ENCODE data around the gene ALDOA. TPM values are rescaled to one million over a fixed set of nuclear protein-coding genes. Genes with fewer than 3 reads are reported as not detected.

The ALDOA gene
- total RNA-seq, 4 donors from 2014 or later: 526 to 986 (median 599) TPM

DNA sequence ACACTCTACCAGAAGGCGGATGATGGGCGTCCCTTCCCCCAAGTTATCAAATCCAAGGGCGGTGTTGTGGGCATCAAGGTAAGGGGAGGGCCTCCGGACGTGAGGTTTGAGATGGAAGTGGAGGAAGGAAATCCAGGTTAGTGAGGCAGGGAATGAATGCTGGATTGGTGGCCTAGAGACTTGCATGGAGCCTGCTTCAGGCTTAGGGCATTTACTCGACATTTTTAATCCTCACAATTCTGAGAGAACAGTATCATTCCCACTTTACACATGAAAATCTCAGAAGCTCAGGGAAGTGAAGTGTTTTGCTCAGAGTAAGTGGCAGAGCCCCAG, 2.0 kb downstream of the ALDOA start:
- TF ChIP-seq, protein P1, sequence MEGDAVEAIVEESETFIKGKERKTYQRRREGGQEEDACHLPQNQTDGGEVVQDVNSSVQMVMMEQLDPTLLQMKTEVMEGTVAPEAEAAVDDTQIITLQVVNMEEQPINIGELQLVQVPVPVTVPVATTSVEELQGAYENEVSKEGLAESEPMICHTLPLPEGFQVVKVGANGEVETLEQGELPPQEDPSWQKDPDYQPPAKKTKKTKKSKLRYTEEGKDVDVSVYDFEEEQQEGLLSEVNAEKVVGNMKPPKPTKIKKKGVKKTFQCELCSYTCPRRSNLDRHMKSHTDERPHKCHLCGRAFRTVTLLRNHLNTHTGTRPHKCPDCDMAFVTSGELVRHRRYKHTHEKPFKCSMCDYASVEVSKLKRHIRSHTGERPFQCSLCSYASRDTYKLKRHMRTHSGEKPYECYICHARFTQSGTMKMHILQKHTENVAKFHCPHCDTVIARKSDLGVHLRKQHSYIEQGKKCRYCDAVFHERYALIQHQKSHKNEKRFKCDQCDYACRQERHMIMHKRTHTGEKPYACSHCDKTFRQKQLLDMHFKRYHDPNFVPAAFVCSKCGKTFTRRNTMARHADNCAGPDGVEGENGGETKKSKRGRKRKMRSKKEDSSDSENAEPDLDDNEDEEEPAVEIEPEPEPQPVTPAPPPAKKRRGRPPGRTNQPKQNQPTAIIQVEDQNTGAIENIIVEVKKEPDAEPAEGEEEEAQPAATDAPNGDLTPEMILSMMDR (IDR thresholded peaks at IDR 0.05; ENCODE audit: low read depth): no peak

DNA sequence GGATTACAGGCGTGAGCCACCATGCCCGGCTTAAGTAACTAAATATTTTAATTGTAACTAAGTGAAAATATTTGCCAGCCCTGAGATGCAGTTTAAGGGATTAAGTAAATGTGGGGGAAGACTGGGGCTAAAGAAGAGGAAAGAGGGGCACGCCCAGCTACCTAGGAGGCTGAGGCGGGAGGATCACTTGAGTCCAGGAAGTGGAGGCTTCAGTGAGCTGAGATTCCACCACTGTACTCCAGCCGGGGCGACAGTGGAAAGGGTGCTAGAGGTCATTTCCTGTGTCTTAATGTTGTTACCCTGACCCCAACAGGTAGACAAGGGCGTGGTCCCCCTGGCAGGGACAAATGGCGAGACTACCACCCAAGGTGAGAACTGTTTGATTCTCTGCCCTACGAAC, 2.8 kb downstream of the ALDOA start:
- TF ChIP-seq, protein P1 (IDR thresholded peaks at IDR 0.05; ENCODE audit: low read depth): no peak

DNA sequence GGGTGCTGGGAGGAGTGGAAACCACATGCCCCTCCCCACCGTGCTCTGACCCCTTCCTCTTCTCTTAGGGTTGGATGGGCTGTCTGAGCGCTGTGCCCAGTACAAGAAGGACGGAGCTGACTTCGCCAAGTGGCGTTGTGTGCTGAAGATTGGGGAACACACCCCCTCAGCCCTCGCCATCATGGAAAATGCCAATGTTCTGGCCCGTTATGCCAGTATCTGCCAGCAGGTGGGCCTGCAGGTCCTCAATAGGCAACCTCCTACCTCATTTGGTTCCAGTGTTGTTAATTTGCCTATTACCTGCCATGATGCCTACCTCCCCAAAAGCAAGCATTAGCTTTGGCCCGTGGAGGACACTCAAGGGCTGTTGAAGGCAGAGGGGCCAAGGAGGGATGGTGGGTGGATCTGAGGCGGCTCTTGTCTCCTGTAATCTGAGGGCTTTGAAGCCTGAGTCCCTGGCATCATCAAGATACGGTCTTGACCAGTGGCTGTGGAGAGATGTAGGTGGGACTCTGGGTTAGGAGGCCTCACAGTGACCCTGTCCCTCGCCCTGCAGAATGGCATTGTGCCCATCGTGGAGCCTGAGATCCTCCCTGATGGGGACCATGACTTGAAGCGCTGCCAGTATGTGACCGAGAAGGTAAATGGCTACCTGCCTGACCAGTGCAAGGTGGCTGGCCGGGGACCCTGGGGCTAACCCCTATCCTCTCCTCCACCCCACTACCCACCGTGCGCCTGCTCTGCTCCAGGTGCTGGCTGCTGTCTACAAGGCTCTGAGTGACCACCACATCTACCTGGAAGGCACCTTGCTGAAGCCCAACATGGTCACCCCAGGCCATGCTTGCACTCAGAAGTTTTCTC, 3.4 kb downstream of the ALDOA start:
- TF ChIP-seq, protein P1 (IDR thresholded peaks at IDR 0.05; ENCODE audit: low read depth): no peak

DNA sequence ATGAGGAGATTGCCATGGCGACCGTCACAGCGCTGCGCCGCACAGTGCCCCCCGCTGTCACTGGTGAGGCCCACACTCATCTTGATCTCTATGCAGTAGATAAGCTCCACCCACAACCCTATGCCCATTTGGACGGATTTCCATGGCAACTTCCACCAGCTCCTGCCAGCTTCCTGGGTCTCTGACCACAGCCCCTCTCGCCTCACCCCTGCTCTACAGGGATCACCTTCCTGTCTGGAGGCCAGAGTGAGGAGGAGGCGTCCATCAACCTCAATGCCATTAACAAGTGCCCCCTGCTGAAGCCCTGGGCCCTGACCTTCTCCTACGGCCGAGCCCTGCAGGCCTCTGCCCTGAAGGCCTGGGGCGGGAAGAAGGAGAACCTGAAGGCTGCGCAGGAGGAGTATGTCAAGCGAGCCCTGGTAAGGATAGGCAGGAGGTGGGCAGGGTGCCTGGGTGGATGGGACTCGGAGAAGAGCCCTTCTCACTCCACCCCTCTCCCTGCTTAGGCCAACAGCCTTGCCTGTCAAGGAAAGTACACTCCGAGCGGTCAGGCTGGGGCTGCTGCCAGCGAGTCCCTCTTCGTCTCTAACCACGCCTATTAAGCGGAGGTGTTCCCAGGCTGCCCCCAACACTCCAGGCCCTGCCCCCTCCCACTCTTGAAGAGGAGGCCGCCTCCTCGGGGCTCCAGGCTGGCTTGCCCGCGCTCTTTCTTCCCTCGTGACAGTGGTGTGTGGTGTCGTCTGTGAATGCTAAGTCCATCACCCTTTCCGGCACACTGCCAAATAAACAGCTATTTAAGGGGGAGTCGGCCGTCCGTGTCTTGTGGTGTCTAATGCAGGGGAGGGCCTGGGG, 4.3 kb downstream of the ALDOA start:
- TF ChIP-seq, protein P1 (IDR thresholded peaks at IDR 0.05; ENCODE audit: low read depth): no peak

DNA sequence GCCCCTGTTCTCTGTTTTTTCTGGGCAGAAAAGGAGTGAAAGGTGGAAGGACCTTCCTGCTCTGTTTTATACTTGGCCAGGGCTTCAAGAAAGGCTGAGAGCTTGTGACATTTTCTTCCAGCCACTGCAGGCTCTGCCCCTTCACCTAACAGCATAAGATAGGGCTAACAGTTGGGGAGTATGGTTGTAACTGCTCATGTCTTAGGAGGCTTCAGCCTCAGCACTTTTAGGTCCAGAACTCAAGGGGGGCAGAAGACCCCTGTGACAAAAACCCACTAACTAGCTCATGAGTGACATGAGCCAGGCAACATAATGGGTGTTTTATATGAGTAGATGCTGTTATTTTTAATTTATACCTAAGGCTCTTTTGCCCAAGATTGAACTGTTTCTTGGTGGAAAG, 4.9 kb downstream of the ALDOA start:
- TF ChIP-seq, protein P1 (IDR thresholded peaks at IDR 0.05; ENCODE audit: low read depth): no peak

DNA sequence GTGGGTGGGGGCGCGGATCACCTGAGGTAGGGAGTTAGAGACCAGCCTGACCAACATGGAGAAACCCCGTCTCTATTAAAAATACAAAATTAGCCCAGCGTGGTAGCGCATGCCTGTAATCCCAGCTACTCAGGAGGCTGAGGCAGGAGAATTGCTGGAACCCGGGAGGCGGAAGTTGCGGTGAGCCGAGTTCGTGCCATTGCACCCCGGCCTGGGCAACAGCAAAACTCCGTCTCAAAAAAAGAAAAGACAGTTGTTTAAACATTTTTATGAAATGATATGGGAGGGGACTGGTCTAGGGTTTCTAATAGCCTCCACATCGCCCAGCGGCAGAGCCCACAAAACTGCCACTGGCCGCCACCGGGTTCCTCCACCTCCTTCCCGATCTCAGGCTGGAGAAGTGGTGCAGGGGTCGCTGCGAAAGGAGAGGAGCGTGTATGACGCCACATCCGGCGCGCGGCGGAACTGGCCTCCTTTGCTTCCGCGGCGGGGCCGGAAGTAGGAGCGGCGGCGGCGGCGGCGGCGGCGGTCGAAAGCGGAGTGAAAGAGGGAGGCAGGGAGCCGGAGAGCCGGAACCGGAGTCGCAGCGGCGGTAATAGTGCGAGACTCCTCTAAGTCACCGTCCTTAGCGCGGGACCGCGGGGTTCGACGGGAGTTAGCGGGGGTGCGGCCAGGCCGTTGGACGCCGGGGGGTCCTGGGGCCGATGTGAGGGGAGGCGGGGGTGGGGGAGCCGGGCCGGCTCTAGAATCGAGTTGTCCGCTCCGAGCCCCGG, 10.1 kb downstream of the ALDOA start, which contains the start of gene PPP4C:
PPP4C (plus strand) TSS at position 492 of the 773 bp plus-strand sequence. CDS start 384 bp downstream, outside the sequence.
- TF ChIP-seq, protein P1 (IDR thresholded peaks at IDR 0.05; ENCODE audit: low read depth): no peak
